Stimulated activated CD4-positive, alpha-beta T cell treated with anti-CD3 and anti-CD28 coated beads, Interleukin-4, amount 100 ng/mL, for 24 hours (primary cell): Measurements from ENCODE around the gene ARRB1.
"Not testable (repeated sequence)": the region's sequence is repeated elsewhere in the genome, so short reads cannot be mapped to it uniquely, and the experiment has no call there.

Experiments
- DNase-seq: peaks from one replicate; pipeline ENCODE4 v3.0.0-alpha.2; 2020

ARRB1 gene

DNA sequence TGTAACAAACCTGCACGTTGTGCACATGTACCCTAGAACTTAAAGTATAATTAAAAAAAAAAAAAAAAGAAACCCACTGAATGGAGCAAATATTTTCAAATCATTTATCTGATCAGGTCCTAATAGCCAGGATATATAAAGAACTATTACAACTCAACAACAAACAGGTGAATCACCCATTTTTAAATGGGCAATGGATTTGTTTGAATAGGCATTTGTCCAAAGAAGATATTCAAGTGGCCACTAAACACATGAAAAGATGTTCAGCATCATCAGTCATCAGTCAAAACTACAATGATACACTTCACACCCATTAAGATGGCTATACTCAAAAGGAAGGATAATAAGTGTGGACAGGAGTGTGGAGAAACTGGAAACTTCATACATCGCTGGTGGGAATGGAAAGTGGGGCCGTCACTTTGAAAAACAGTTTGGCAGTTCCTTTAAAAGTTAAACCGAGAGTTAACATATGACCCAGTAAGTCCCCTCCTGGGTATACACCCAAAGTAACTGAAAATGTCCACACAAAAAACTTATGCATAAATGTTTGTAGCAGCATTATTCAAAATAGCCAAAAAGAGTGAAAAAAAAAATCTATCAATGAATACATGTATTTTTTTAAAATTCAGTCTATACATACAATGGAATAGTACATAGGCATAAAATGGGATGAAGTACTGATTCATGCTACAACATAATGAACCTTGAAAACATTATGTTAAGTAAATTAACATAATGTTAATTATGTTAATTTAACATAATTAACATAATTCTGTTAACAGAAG lies 53.1 kb downstream of the ARRB1 start:
- no peak for DNase-seq

DNA sequence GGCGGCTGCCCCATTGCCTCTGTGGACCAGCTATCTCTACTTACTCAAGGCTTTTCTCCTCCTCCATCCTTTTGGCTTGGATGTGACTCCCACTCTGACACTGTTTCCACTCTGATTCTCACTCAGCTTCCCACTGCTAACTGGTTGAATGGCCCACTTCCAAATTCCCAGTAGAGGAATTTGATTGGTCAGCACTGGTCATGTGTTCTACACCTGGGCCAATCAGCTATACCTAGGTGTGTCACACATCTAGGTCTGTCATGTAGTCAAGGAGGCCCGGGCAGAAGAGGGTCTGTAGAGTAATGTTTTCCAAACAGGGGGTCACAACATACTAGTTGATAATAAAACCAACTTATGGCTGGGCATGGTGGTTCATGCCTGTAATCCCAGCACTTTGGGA lies 57.6 kb downstream of the ARRB1 start:
- no peak for DNase-seq

DNA sequence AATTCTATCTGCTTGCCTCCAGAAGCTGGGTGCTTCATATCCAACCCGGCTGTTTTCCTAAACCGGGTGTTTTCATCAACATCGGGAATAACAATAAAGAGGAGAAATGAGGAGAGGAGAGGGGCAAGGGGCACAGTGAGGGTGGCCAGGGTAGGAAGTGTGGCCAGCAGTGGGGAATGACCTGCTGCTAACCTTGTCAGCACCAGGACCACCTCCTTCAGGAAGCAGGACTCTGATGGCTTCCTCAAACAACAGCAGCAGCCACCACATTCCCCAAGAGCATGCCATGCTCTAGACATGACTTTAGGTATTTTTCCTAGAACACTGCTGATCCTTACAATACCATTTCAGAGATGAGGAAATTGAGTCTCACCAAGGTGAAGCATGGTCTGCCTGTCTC lies 58.5 kb downstream of the ARRB1 start:
- DNase-seq = no peak

DNA sequence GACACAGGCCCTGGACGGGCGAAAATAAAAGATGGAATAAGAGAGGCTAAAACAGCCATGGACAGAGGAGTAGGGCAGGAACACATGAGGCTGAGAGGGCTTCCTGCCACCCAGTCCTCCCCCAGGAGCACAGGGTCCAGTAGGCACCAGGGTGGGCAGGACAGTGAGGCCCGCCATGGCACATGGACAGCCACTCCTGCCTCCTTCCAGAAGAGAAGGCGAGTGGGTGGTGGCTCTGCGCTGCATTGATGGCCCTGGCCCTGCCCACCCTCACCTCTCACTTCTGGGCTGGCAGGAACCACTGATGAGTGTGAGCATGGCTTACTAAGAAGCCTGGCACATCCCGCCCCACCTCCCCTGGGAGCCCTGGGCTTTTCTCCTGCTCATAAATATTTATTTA lies 59.7 kb downstream of the ARRB1 start:
- DNase-seq = no peak

DNA sequence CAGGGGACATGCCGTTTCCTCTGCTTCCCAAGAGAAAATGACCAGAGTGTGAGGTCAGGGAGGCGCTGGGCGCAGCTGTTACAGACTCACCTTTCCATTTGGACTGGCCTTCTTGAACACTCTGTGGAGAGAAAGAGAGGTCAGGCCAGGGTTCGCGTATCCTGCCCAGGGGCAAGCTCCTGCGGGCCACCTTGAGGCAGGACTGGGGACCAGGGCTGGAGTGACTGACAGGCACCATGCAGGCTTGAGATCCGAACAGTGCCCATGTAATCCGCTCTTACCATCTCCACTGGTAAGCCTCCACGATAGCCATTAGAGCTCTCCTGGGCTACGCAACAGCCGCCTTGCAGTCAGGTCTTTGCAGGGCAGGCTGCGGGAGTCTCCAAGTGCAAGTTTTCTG lies 61.5 kb downstream of the ARRB1 start:
- DNase-seq = no peak

DNA sequence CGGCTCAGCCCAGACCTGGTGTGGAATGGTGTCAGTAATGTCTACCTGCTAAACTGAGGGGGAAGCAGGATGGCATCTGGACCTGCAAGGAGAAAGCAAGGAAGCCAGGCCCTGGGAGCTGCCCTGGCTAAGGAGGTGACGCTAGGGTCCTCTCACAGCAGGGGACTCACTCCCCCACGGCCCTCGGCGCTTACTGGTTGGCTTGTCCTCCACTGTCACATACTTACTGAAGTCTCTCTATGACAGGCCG lies 62.0 kb downstream of the ARRB1 start:
- DNase-seq = no peak

DNA sequence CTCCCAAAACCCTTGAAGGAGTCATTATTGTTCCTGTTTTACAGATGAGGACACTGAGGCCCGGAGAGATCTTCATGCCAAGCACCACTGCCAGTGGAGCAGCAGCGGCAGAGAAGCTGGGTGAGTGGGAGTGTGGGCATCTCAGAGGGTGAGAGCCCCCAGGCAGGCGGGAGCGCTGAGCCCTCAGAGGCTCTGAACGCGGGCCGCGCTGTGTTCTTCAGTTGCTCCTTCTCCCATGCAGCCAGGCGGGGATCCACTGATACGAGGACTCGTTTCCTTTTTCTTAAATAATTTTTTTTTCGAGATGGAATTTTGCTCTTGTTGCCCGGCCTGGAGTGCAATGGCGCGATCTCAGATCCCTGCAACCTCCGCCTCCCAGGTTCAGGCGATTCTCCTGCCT lies 63.9 kb downstream of the ARRB1 start:
- DNase-seq = no peak

DNA sequence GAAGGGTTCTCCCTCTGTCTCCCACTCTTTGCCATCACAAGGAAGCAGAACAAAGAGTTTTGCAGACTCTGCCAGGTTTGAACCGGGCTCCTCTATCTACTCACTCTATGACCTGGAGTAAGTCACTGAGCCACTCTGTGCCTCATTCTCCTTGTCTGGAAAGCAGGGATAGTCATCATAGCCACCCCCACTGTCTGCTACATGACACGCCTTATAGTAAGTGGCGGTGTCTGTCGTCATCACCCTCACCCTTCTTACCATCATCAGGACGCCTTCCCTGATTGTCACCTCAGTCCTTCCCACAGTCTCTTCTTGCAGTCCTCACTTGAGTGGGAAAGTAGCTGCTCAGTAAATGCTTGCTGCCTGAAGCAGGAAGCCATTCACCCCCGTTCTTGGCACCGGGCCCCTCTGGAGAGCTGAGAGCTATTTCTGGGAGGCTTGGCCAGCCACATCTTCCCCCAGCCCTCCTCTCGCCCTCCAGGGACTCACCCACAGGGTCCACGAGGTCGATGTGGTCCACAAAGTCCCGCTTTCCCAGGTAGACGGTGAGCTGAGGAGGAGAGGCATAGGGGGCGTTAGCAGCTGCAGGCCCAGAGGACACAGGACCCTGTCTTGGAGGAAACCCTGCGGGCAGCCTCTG lies 64.5 kb downstream of the ARRB1 start:
- DNase-seq = no peak

DNA sequence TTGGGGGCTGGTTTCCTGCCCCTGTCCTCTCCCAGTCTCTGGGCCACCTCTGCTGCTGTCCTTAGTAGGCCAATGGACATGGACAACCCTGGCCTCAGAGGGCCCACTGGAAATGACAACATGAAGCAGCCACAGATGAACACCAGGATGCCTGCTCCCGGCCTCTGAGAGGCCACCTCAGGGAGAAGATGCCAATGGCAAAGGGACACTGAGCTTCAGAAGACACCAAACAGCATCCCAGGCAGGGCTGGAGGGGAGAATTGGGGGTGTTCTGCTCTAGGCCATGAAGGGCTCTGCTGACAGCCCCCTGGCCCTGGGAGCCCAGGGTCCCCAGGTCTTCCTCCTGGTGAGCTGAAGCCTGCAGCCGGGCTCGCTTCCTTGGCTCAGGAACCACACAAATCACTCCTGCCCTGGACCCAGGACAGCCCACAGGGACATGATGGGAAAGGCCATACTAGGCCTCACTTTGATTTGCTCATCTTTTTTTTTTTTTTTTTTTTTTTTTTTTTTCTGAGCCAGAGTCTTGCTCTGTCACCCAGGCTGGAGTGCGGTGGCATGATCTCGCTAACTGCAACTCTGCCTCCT lies 65.6 kb downstream of the ARRB1 start:
- no peak for DNase-seq

DNA sequence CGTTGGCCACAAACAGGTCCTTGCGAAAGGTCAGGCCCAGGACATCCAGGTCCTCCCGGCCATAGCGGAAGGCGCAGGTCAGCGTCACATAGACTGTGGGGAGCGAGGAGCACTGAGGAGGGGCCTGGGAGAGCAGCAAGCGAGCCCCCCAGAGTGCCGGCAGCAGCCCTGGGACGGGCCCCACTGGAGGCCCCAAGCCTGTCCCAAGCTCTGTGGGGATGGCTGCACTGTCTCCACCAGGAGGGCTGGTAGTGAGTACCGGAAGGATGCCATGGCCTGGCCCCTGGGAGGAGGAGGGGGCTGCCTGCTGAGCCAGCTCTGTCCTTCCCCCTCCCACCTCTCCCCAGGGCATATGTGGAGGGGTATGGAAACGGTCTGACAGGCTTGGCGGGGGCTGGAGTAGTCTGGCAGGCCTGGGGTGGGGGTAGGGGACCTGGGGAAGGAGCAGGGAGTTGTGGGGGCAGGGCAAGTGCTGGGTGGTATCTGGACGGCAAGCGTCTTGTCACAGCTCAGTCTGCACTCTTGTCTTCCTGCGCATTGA lies 68.0 kb downstream of the ARRB1 start:
- DNase-seq = no peak

DNA sequence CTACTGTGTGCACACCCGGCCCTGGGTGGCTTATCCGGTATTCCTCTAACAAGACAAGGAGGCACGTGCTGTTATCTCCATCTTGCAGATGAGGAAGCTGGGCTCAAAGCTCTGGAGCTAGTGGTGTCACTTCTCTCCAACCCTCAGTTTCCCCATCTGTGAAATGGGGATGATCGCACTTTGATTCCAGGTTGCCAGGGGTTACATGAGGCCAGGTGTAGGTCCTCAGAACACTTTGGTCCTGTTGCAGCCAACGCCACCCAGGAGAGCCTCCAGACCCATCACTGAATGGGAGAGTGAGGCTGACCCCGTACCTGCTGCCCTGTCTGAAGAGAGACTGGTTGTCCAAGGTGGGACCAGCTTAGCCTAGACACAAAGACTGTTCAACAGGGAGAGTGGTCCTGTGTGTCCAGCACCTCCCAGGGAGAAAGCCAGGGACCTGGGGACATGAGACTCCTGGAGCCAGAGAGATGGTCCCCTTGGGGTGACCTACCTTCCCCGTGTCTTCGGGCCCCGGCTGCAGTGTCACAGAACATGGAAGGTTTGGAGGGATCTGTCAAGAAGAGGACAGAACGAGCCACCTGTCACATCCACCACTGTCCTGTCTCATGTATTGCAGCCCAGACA lies 69.9 kb downstream of the ARRB1 start:
- no peak for DNase-seq

DNA sequence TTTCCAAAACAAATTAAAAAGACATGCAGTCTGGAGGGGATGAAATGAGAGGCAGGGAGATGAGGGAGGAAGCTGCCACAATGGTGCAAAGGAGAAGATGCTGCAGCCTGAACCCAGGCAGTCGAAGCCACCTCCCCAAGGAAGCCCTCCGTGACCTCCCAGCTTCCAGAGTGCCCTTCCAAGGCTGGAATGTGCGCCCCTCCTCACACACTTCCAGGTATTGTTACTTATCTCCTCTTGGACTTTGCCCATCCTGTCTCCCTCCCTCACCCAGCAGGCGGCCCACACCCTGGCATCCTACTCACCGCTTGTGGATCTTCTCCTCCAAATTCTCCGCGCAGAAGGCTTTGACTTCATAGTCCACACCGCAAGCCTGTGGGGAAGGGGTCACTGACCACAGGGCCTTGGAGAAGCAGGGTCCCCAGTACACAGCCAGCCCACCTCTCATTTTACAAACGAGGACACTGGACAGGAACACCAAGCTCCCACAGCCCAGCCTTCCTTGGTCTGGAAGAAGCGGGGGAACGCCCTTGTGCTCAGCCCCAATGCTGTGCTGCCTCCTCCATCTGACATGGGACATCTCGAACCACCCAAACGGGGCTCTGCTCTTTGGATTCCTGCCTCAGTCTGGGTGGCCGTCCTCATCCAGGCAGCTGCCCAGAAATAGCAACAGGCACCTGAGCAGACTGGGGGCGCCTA lies 70.5 kb downstream of the ARRB1 start:
- no peak for DNase-seq

DNA sequence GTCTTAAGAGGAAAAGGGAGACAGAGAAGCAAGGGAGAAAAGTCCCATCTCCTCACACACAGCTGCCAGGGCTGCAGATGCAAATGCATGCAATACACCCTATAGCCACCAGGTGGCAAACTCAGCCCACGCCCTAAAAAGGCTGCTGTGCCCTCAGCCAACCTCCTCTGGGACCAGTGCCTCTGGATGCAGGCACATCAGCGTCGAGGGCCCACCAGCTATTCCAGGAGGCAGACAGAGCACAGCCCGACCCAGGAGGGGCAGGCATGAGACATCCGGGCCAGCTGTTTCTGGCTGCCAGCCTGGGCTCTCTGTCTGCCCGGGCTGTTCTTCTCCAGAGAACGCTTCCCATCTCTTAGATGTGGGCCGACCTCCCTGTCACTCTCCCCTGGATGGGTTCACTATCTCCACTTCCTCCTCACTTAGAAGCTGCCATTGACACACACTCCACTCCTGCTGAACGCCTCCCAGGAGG lies 71.2 kb downstream of the ARRB1 start:
- DNase-seq = peak; percentile 82

DNA sequence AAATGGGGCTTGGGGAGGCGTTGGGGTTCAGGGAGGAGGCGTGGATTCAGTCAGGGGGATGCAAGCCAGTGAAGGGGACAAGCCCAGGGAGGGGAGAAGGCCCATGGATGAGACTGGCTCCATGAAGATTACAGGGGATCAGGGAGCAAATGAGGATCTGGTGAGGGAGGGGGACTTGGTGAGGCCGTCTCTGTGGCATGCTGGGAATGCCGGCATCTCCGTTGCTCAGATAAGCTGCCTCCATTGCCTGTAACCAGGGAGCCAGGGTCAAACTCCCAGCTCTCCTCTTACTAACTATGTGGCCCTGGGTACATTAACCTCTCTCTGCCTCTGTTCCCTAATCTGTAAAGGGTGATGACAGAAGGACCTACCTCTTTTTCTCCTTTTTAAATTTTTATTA lies 72.2 kb downstream of the ARRB1 start:
- no peak for DNase-seq

DNA sequence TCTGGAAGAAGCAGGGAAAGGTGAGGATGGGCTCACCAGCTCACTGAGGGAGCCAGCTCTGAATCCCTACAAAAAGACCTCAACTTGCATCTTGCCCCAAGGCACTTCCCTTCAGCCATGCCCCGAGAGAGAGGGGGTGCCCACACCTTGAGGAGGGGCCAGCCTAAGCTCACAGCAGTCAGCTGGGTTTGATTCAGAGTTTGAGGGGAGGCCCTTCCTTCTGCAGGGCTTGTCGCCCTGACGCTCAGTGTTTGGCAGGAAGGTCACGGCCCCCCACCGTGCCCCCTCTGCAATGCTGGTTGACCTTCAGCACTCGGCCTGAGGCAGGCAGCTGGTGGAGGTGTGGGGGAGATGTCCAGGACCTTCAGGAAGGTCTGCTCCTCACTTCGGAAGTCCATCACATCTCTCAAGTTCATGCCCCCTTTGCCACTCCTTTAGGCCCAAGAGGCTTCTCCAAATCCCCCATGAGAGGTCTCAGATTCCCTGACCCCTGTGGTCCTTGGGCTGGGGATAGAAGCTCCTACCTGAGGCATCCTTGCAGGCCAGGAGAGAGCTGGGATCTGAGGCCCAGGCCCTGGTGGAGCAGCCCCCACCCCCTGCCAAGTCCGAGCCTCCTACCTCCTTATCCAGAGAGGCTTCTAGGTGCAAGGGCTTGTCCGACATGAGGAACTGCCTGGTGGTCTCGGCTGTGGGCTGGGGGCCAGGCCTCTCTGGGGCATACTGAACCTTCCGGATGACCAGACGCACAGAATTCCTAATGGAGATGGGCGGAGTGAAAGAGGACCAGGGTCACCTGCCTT lies 73.3 kb downstream of the ARRB1 start:
- no peak for DNase-seq

DNA sequence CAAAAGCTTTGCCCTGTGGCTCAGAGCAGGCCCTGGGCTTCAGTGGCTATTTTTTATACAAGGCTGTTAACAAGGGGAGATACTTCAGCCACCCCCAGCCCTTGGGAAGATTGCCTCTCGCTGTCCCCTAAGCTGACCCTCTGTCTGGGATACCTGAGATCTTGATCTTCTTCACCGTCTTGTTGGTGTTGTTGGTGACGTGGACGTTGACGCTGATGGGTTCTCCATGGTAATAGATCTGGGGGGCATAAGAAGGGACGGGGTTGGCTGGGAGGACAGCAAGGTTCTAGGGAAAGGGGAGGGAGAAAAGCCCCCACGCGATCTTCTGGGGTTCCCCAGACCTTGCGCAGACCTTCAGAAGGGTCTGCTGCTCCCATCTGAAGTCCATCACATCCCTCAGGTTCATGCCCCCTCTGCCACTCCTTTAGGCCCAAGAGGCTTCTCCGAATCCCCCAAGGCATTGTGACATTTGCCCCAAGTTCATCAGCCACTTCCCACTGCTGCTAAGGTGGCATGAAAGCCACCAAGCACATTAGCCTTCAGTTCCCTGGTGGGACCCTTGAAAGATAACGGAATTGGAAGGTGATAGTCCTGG lies 74.2 kb downstream of the ARRB1 start:
- DNase-seq = no peak

DNA sequence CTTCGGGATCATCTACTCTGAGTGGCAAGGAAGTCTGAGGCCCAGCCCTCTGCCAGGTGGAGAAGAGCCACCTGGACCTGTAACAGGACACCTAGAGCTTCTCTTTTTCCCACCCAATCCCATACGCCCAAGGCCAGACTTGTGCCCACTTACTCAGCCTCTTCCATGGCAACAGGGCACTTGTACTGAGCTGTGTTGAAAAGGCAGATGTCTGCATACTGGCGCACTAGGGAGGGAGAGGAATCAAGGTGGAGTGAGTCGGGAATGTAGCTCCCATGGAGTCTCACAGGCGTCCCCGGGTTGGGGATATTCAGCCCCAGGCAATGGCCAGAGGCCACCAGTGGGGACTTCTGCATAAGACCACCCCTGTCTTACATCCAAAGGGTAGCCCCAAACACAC lies 74.8 kb downstream of the ARRB1 start:
- no peak for DNase-seq

DNA sequence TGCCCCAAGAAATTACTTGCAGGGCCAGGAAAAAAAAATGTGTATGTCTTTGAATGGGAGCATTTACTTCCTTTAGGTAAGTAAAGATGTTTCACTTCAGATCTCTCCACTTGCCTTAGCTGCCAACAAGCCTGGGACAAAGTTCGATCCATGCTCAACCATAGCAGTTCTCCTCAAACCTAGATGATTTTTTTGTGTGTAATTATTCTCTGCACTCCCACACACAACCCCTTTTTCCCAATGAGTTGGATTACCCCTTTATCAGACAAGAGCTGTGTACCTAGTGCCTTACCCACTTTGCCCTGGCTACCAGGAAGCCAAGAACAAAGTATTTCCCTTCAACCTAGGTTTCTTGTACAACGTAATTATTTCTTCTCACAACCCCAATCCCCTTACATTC lies 75.3 kb downstream of the ARRB1 start:
- DNase-seq = no peak

DNA sequence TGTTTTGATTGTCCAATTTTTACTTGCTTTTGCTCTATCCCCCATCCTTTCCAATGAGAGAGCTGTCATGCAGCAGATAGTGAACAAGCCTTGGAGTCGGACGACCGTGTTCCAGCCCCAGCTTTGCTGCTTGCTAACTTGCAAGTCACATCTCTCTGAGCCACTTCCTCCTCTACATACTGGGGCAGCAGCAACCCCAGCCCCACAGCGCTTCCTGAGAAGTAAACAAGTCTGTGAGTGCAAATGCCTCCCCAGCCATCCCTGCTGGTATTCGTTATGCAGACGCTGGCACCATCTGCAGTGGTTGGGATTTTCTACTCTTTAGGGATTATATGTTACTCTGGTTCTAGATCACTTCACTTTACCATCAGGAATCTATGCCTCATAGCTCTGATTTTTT lies 75.9 kb downstream of the ARRB1 start:
- DNase-seq = peak; percentile 60

DNA sequence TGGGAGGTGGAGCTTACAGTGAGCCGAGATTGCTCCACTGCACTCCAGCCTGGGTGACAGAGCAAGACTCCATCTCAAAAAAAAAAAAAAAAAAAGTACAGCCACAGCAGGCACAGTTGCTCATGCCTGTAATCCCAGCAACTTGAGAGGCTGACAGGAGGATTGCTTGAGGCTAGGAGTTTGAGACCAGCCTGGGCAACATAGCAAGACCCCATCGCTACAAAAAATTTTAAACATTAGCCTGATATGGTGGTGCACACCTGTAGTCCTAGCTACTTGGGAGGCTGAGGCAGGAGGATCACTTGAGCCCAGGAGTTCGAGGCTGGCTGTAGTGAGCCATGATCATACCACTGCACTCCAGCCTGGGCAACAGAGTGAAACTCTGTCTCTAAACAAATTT lies 76.7 kb downstream of the ARRB1 start:
- not testable (repeated sequence) for DNase-seq

DNA sequence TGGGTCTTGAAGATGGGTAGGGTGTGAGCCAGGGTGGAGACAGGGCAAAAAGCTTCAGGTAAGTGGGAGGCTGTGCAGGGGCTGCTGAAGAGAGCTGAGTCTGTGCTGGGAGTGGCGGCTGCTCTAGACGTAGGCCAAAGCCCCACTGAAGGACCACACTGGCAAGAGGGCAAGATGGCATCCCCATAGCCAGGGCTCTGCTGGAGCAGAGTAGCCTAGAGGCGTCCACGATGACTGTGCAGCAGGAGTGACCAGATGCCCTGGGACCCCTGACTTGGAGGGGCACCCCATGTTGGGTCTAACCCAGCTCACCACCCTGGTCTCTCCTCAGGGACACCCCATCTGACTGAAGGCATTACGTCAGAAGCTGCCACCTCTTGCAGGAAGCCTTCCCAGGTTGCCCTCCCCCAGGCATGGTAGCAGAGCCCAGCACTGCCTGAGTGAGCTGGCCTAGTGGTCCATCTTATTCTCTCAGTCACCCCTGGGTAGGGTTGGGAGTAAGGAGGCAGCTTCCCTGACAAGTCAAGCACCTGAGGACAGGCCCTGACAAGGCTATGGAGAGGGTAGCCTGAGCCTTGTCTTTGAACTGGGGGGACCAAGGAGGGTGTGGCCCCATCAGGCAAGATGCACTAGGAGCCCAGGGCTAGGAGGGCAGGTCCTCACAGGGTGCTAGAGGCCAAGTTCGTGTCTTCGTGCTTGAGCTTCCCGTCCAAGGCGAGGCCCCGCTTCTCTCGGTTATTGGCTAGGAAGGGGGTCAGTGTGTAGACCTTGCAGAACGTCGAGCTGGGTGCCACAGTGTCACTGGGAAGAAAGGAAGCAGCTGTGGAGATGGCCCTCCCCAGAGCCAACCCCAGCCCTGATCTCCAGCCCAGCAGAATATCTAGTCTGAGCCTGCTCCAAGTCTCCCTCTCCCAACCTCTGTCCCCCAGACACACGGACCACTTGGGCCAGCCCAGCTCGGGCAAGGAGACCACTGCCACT lies 77.8 kb downstream of the ARRB1 start:
- DNase-seq = no peak
